Caco-2 (cell line): ENCODE results near the gene GPR143. TPM values are rescaled to one million over a fixed set of nuclear protein-coding genes. Genes with fewer than 3 reads are reported as not detected.

Experiments
- BruUV-seq: library from RNA; stranded (reverse); fragments of 400-500 nt; replicated peaks from 2 replicates; lab custom pipeline; 2021; lab: Mats Ljungman, UMichigan
- CTCF ChIA-PET: fragments of 300-600 bp; sonication (Branson Sonifier 250); formaldehyde crosslinking; loops from one replicate; lab custom pipeline; 2022; ENCODE audit warnings: antibody characterized with exemption; lab: Charles Lee
- POLR2A ChIA-PET: fragments of 300-600 bp; sonication (Branson Sonifier 250); formaldehyde crosslinking; loops from one replicate; lab custom pipeline; 2022; ENCODE audit warnings: antibody characterized with exemption; lab: Charles Lee
- DNase-seq, 2 experiments: peaks; one replicate each; pipeline versions ENCODE4 v3.0.0 to v3.0.0-alpha.2; 2020 to 2022
- H3K27me3 ChIP-seq: replicated peaks from 2 replicates; pipeline ENCODE4 v1.6.0; 2011; ENCODE audit warnings: low read length; ENCODE audit not compliant: control insufficient read depth, insufficient read depth
- H3K36me3 ChIP-seq: 2 replicates; pipeline ENCODE4 v1.5.1; 2011; ENCODE audit warnings: low read length; ENCODE audit not compliant: control insufficient read depth, insufficient read depth
- H3K4me1 ChIP-seq: fragments of 250-450 bp; sonication (Bioruptor Pico); 2 replicates; pipeline ENCODE4 v1.5.1; 2020; ENCODE audit warnings: mild to moderate bottlenecking
- H3K4me3 ChIP-seq: 2 replicates; pipeline ENCODE4 v1.5.1; 2011; ENCODE audit warnings: low read depth, mild to moderate bottlenecking, control low read depth, low read length
- H3K9me3 ChIP-seq: fragments of 250-450 bp; sonication (Bioruptor Pico); 2 replicates; pipeline ENCODE4 v1.5.1; 2020; ENCODE audit warnings: mild to moderate bottlenecking, moderate library complexity
- H3K27ac Mint-ChIP-seq: one replicate; pipeline ENCODE4 v1.8.0; 2022; ENCODE audit warnings: mixed read lengths; ENCODE audit not compliant: unreplicated experiment
- H3K27me3 Mint-ChIP-seq: one replicate; pipeline ENCODE4 v1.8.0; 2022; ENCODE audit warnings: mixed read lengths; ENCODE audit not compliant: insufficient read depth, unreplicated experiment
- H3K36me3 Mint-ChIP-seq: one replicate; pipeline ENCODE4 v1.8.0; 2022; ENCODE audit warnings: mild to moderate bottlenecking, mixed read lengths; ENCODE audit not compliant: insufficient read depth, unreplicated experiment
- H3K4me1 Mint-ChIP-seq: one replicate; pipeline ENCODE4 v1.8.0; 2022; ENCODE audit warnings: low read depth, mixed read lengths; ENCODE audit not compliant: unreplicated experiment
- H3K4me3 Mint-ChIP-seq: one replicate; pipeline ENCODE4 v1.8.0; 2022; ENCODE audit warnings: mild to moderate bottlenecking, moderate library complexity, mixed read lengths; ENCODE audit not compliant: unreplicated experiment
- H3K9me3 Mint-ChIP-seq: one replicate; pipeline ENCODE4 v1.8.0; 2022; ENCODE audit warnings: mixed read lengths; ENCODE audit not compliant: unreplicated experiment
- intact Hi-C: fragments of 100-400 bp; cut with micrococcal nuclease; formaldehyde crosslinking; loops from one replicate; pipeline ENCODE4 v1.10.0; 2022; ENCODE audit not compliant: unreplicated experiment
- total RNA-seq: library from RNA; stranded (reverse); gene quantifications from 2 replicates; pipeline ENCODE4 v1.2.3, GENCODE V29; 2022
- TF ChIP-seq, protein P1 (sequence below), 2 experiments: fragments of 200-600 bp in 1 of 2; IDR thresholded peaks; 1 replicate in 1 of 2; 2 replicates in 1 of 2; pipeline versions ENCODE4 v1.5.1 to v1.8.0; 2011 to 2022; ENCODE audit warnings: antibody characterized with exemption in 1 of 2, control low read depth in 1 of 2, inconsistent platforms in 1 of 2, low read depth in 1 of 2, low read length in 1 of 2, mild to moderate bottlenecking in 1 of 2, moderate library complexity in 1 of 2; ENCODE audit not compliant: insufficient read depth in 1 of 2, severe bottlenecking in 1 of 2, unreplicated experiment in 1 of 2

The GPR143 gene
- total RNA-seq, 1 experiment from 2014 or later = 8.0 TPM

DNA sequence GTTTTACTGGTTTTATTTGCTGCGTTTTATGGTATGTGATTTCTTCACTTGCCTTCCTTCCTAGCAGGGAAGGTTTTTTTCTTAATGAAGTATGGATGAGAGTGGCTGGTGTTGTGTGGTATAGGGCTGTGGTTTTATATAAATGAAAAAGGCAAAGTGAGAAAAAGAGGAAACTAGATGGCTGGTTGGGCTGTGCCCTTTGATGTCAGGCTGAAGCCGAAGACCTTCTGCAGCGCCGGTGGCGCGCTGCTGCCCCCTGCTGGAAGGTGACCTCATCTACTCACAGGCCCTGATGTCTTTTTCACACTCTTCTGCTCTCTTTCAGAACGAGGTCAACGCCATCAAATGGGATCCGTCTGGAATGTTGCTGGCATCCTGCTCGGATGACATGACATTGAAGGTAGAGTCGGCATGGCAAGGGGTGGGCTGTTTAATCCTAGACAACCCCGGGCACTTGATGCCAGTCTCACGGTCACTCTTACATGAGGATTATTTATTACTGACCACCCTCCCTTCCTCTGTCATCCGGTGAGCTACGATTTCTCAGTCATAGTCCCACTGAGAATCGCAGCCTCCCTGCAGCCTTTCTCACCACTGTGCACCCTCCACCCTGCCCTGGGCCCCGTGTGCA is 56.6 kb downstream of the GPR143 start:
- H3K36me3 Mint-ChIP-seq = peaks cover 62% of the 10 kb centered on the region
- no peaks in the 10 kb centered on the region for H3K9me3 Mint-ChIP-seq
- H3K36me3 ChIP-seq = peaks cover 3% of the 10 kb centered on the region
- POLR2A ChIA-PET = no interaction called here
- H3K4me1 ChIP-seq = 0 out of 2 replicates have a peak, but pooled peaks cover 4% of the 10 kb centered on the region
- CTCF ChIA-PET = no interaction called here
- peak; percentile 38 to 65 for DNase-seq
- H3K4me3 ChIP-seq = no peak overlapping the region
- H3K4me3 Mint-ChIP-seq = no peak overlapping the region
- no peaks in the 10 kb centered on the region for H3K27me3 ChIP-seq
- intact Hi-C loops = loop anchor here (2.0 to 5.0 kb wide), 2 partner anchors 738 to 887 kb away; no protein-coding TSS in a partner anchor
- H3K27me3 Mint-ChIP-seq = no peaks in the 10 kb centered on the region
- H3K27ac Mint-ChIP-seq = peak overlapping the region; percentile 76
- TF ChIP-seq, protein P1, sequence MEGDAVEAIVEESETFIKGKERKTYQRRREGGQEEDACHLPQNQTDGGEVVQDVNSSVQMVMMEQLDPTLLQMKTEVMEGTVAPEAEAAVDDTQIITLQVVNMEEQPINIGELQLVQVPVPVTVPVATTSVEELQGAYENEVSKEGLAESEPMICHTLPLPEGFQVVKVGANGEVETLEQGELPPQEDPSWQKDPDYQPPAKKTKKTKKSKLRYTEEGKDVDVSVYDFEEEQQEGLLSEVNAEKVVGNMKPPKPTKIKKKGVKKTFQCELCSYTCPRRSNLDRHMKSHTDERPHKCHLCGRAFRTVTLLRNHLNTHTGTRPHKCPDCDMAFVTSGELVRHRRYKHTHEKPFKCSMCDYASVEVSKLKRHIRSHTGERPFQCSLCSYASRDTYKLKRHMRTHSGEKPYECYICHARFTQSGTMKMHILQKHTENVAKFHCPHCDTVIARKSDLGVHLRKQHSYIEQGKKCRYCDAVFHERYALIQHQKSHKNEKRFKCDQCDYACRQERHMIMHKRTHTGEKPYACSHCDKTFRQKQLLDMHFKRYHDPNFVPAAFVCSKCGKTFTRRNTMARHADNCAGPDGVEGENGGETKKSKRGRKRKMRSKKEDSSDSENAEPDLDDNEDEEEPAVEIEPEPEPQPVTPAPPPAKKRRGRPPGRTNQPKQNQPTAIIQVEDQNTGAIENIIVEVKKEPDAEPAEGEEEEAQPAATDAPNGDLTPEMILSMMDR (IDR thresholded peaks at IDR 0.05; ENCODE audit: insufficient read depth in 1 of 2, low read depth in 1 of 2, low read length in 1 of 2, severe bottlenecking in 1 of 2, unreplicated experiment in 1 of 2) = peak; percentile 76 to 78
- H3K4me1 Mint-ChIP-seq = peaks cover 17% of the 10 kb centered on the region
- no TSS peak for BruUV-seq
- no peaks in the 10 kb centered on the region for H3K9me3 ChIP-seq

DNA sequence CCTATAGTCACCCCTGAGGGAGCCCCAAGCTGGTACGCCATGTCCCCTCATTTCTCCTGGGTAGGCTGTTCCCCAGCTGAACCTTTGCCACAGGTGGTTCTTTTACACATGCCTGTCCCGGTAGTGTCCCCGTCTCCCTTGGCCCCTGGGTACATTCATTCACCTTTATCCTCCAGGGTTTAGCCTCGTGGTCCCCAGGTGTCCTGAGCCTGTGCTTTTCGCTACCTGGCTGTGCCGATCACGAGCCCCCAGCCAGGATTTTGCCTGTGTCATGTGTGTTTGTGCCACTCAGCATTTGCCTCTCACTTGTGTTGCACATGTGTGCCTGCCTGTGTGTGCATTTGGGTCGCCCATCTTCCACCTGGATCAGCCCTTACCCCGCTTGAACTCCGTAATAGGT is 57.6 kb downstream of the GPR143 start:
- Histone ChIP-seq H3K4me3 (no peak overlapping the region), H3K27me3 (no peaks in the 10 kb centered on the region), H3K9me3 (no peaks in the 10 kb centered on the region), H3K4me1 (0 out of 2 replicates have a peak, but pooled peaks cover 4% of the 10 kb centered on the region), H3K36me3 (peaks cover 3% of the 10 kb centered on the region)
- H3K9me3 Mint-ChIP-seq = no peaks in the 10 kb centered on the region
- intact Hi-C loops = loop anchor here (2.0 to 5.0 kb wide), 2 partner anchors 737 to 886 kb away; no protein-coding TSS in a partner anchor
- peaks cover 65% of the 10 kb centered on the region for H3K36me3 Mint-ChIP-seq
- peaks cover 17% of the 10 kb centered on the region for H3K4me1 Mint-ChIP-seq
- BruUV-seq = no TSS peak
- POLR2A ChIA-PET = no interaction called here
- CTCF ChIA-PET = no interaction called here
- no peaks in the 10 kb centered on the region for H3K27me3 Mint-ChIP-seq
- H3K27ac Mint-ChIP-seq = peak overlapping the region; percentile 76
- no peak overlapping the region for H3K4me3 Mint-ChIP-seq
- TF ChIP-seq, protein P1 (IDR thresholded peaks at IDR 0.05; ENCODE audit: insufficient read depth in 1 of 2, low read depth in 1 of 2, low read length in 1 of 2, severe bottlenecking in 1 of 2, unreplicated experiment in 1 of 2) = no peak
- no peak for DNase-seq

DNA sequence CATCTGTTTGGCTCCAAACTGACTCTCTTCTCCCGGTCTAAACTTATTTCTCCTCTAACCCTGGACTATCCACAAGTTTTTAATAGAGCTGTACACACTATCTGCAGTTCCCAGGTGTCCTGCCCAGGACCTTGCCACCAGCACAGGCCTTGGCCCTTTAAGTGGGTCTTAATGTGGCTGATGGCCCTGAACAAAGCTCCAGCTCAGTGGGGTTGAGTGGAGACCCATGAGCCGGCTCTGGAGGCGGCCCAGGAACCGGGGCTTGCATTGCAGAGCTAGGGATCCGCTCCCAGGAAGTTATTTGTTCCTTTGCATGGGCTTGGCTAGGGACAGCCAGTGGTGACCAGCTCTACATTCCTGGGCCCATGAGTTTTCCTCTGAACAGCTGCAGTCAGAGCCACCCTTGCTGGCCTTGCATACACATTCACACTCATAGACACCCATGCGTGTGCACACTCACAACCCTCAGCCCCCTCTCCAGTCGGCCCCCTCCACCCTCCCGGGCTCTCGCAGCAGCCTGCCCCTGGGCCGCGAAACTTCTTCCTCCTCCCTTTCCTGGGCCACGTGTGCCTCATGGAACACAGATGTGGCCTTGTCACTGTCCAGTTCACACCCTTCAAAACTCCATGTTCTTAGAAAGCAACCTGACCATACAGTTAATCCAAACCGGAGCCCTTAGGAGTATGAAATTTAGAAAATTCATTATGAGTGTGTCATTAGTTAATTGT is 58.2 kb downstream of the GPR143 start:
- H3K36me3 ChIP-seq = peaks cover 3% of the 10 kb centered on the region
- CTCF ChIA-PET = no interaction called here
- H3K4me1 ChIP-seq = 0 out of 2 replicates have a peak, but pooled peaks cover 4% of the 10 kb centered on the region
- Mint-ChIP-seq H3K4me3 (no peak overlapping the region), H3K27ac (peak overlapping the region; percentile 76), H3K27me3 (no peaks in the 10 kb centered on the region), H3K4me1 (peaks cover 17% of the 10 kb centered on the region), H3K36me3 (peaks cover 66% of the 10 kb centered on the region), H3K9me3 (no peaks in the 10 kb centered on the region)
- intact Hi-C loops = loop anchor here (2.0 to 5.0 kb wide), 2 partner anchors 737 to 885 kb away; no protein-coding TSS in a partner anchor
- H3K27me3 ChIP-seq = no peaks in the 10 kb centered on the region
- no TSS peak for BruUV-seq
- no peak overlapping the region for H3K4me3 ChIP-seq
- TF ChIP-seq, protein P1 (IDR thresholded peaks at IDR 0.05; ENCODE audit: insufficient read depth in 1 of 2, low read depth in 1 of 2, low read length in 1 of 2, severe bottlenecking in 1 of 2, unreplicated experiment in 1 of 2) = no peak
- POLR2A ChIA-PET = no interaction called here
- no peaks in the 10 kb centered on the region for H3K9me3 ChIP-seq
- DNase-seq = no peak
